ENCODE results near the gene AFAP1L1.

The AFAP1L1 gene

DNA sequence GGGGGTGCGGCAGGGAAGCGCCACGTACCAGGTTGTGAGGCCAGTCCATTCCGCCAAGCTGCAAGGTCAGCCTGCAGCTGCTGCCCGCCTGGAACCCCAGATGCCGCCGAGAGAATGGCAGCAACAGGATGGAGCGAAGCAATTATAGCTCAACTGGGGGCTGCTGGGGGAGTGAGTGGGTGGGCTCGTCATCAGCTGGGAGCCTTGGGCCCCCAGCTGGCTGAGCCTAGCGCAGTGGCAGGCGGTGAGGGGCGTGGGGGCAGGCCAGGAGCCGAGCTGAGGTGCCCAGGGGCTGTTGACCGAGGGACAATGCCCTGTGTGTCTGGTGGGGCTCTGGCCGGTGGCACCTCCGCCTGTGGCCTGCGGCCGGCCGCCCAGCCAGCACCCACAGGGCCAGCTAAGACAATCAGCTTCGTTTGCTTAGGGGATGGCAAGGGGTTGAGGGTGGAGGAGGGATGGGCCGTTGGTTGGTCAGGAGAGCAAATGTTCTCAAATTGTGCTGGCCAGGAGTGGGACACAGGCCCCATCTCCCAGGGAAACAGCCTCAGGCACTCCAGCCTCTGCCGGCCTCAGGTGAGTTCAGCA lies 107.6 kb downstream of the AFAP1L1 start, which contains the start of gene IL17B:
Gene IL17B (minus strand): TSS at position 116 of the 585 bp plus-strand sequence. CDS start 67 bp downstream, at position 49.
- CTCF ChIA-PET: interaction anchor here (0.7 to 11.8 kb wide), 6 partner anchors 8 to 239 kb away, joined by 3 to 205 read pairs (median 6); no protein-coding TSS in a partner anchor
- H3K4me1 ChIP-seq (ENCODE audit: control insufficient read depth, insufficient read depth, low read length): no peaks in the 10 kb centered on the region
- POLR2A ChIA-PET: no interaction called here

DNA sequence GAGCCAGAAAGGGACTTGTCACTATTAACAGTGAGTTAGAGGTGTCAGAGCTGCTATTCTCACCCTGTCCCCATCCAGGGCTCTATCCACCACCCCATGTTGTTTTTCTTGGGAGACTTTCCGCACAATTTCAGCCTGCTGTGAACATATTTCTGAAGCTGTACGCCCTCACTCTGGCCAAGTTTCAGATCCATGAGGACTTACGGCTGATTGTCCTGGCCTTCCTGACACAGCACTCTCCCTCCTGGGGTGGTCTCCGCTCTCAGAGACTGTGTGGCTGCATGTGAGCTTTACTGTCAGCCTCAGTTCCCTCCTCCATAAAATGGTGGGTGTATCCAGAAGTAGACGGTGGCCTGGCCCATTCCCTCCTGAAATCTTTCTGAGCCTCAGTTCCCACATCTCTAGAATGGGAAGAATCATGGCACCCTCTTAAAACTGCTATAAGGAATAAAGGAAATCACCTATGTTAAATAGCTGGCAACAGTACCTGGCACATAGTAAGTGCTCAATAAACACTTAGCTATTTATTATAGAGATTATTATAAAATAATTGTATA lies 108.2 kb downstream of the AFAP1L1 start:
- Histone ChIP-seq H3K36me3 (ENCODE audit: control insufficient read depth in 2 of 2, insufficient read depth in 1 of 2, low read length in 2 of 2) (no peaks in the 10 kb centered on the region), H3K4me3 (ENCODE audit: low read depth, low read length) (no peak overlapping the region), H3K4me1 (ENCODE audit: control insufficient read depth, insufficient read depth, low read length) (no peaks in the 10 kb centered on the region), H3K27ac (ENCODE audit: extremely low read depth, low read depth, low read length) (no peak overlapping the region), H3K9me3 (ENCODE audit: control insufficient read depth, insufficient read depth, low read depth, low read length) (no peaks in the 10 kb centered on the region)
- ChIA-PET CTCF (interaction anchor here (0.7 to 11.8 kb wide), 8 partner anchors 9 to 111 kb away, joined by 3 to 205 read pairs (median 4); no protein-coding TSS in a partner anchor), POLR2A (interaction anchor here (0.9 kb wide), 1 partner anchor 59 kb away, joined by 3 read pairs; no protein-coding TSS in a partner anchor)
- TF ChIP-seq GLI2 (tag by site-specific recombination; IDR thresholded peaks at IDR 0.05; ENCODE audit: borderline replicate concordance, low read depth): no peak
- peak; percentile 75 for TF ChIP-seq ZNF664 (tag by site-specific recombination; IDR thresholded peaks at IDR 0.05)
- TF ChIP-seq ZNF274 (IDR thresholded peaks at IDR 0.05; ENCODE audit: low read length): no peak
- no peak for TF ChIP-seq ZNF274 (tag by site-specific recombination; IDR thresholded peaks at IDR 0.05; ENCODE audit: borderline replicate concordance)
- TF ChIP-seq, protein P1, sequence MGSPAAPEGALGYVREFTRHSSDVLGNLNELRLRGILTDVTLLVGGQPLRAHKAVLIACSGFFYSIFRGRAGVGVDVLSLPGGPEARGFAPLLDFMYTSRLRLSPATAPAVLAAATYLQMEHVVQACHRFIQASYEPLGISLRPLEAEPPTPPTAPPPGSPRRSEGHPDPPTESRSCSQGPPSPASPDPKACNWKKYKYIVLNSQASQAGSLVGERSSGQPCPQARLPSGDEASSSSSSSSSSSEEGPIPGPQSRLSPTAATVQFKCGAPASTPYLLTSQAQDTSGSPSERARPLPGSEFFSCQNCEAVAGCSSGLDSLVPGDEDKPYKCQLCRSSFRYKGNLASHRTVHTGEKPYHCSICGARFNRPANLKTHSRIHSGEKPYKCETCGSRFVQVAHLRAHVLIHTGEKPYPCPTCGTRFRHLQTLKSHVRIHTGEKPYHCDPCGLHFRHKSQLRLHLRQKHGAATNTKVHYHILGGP (tag by site-specific recombination; IDR thresholded peaks at IDR 0.05): no peak
- TF ChIP-seq, protein P2, sequence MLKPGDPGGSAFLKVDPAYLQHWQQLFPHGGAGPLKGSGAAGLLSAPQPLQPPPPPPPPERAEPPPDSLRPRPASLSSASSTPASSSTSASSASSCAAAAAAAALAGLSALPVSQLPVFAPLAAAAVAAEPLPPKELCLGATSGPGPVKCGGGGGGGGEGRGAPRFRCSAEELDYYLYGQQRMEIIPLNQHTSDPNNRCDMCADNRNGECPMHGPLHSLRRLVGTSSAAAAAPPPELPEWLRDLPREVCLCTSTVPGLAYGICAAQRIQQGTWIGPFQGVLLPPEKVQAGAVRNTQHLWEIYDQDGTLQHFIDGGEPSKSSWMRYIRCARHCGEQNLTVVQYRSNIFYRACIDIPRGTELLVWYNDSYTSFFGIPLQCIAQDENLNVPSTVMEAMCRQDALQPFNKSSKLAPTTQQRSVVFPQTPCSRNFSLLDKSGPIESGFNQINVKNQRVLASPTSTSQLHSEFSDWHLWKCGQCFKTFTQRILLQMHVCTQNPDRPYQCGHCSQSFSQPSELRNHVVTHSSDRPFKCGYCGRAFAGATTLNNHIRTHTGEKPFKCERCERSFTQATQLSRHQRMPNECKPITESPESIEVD (tag by site-specific recombination; IDR thresholded peaks at IDR 0.05): no peak
- no peak for TF ChIP-seq ZNF514 (tag by site-specific recombination; IDR thresholded peaks at IDR 0.05)

More for the DNA sequence above, 107.6 kb downstream of the AFAP1L1 start, which contains the start of gene IL17B:
- H3K9me3 ChIP-seq (ENCODE audit: control insufficient read depth, insufficient read depth, low read depth, low read length): no peaks in the 10 kb centered on the region
- H3K4me3 ChIP-seq (ENCODE audit: low read depth, low read length): no peak within 1 kb of the TSS
- no peak within 1 kb of the TSS for H3K27ac ChIP-seq (ENCODE audit: extremely low read depth, low read depth, low read length)
- peak; percentile 38; the same call in 1 of the 2 replicates for TF ChIP-seq ZFHX2 (tag by site-specific recombination; conservative IDR thresholded peaks at IDR 0.05)
- peak; percentile 46; the same call in 1 of the 2 replicates for TF ChIP-seq EGR2 (tag by site-specific recombination; IDR thresholded peaks at IDR 0.05; ENCODE audit: low read depth)
- TF ChIP-seq ZXDB (tag by site-specific recombination; IDR thresholded peaks at IDR 0.05): no peak
- no peaks in the 10 kb centered on the region for H3K36me3 ChIP-seq (ENCODE audit: control insufficient read depth in 2 of 2, insufficient read depth in 1 of 2, low read length in 2 of 2)

DNA sequence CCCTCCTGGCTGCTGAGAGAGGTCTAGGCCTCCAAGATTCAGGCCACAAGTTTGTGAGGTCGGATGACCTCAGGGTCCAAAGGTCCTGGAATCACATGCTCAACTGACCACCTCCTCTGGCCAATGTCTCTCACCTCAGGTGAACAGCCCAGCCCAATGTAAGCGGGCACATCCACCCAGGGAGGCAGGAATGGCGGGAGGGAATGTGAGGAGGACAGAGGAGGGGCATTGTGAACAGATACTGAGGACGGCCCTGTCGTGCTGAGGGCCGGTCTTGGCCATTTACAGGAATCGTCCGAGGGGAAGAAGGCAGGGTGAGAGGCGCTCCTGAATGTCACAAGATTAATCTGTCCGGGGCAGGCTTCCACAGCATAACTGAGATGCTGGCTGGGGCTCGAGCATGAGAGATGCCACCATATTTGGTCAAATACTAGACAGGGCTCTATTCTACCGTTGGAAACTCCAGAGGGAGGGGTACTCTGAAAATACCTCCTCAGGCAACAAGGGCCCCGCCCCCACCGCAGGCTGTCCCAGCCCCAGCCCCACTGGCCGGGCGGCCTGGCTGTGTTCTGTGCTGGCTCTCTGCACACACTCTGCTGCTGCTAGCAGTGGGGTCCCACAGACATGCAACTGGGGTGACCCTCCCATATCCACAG lies 108.9 kb downstream of the AFAP1L1 start:
- CTCF ChIA-PET: interaction anchor here (0.8 to 11.8 kb wide), 23 partner anchors 7 to 191 kb away, joined by 3 to 205 read pairs (median 8); partner anchors contain the start of gene GRPEL2
- no peaks in the 10 kb centered on the region for H3K36me3 ChIP-seq (ENCODE audit: control insufficient read depth in 2 of 2, insufficient read depth in 1 of 2, low read length in 2 of 2)
- H3K4me3 ChIP-seq (ENCODE audit: low read depth, low read length): no peak overlapping the region
- POLR2A ChIA-PET: interaction anchor here (0.9 kb wide), 1 partner anchor 60 kb away, joined by 3 read pairs; no protein-coding TSS in a partner anchor
- no peaks in the 10 kb centered on the region for H3K9me3 ChIP-seq (ENCODE audit: control insufficient read depth, insufficient read depth, low read depth, low read length)
- no peaks in the 10 kb centered on the region for H3K4me1 ChIP-seq (ENCODE audit: control insufficient read depth, insufficient read depth, low read length)
- H3K27ac ChIP-seq (ENCODE audit: extremely low read depth, low read depth, low read length): no peak overlapping the region
- TF ChIP-seq ZBTB8A (tag by site-specific recombination; IDR thresholded peaks at IDR 0.05) (no peak), ZNF341 (tag by site-specific recombination; IDR thresholded peaks at IDR 0.05; ENCODE audit: low read depth) (peak; percentile 32; the same call in 1 of the 2 replicates)

Data from HEK293 (cell line).